ENCODE results near the gene THSD8.

- no peak for TF ChIP-seq CTCF (IDR thresholded peaks at IDR 0.05)
- no peak for TF ChIP-seq POLR2A (IDR thresholded peaks at IDR 0.05)
Observed at GRCh38 chr19:12828494-12828893, 26.6 kb downstream of the THSD8 start.
